GM23248 (cell line): ENCODE measurements around the gene AP1AR. TPM values are rescaled to one million over a fixed set of nuclear protein-coding genes. Genes with fewer than 3 reads are reported as not detected.

Source experiments
- DNase-seq: peaks from one replicate; pipeline ENCODE4 v3.0.0-alpha.2; 2015
- H2AFZ ChIP-seq: fragments of 200-600 bp; sonication (generic); 2 replicates; pipeline ENCODE4 v1.6.1; 2016; ENCODE audit warnings: antibody characterized with exemption
- H3F3A ChIP-seq: fragments of 200-600 bp; sonication (generic); 2 replicates; pipeline ENCODE4 v1.6.1; 2016; ENCODE audit warnings: mild to moderate bottlenecking, antibody characterized with exemption, mixed run types; ENCODE audit not compliant: insufficient read depth
- H3K27ac ChIP-seq: fragments of 200-600 bp; sonication (generic); 2 replicates; pipeline ENCODE4 v1.5.1; 2016; ENCODE audit warnings: mild to moderate bottlenecking
- H3K27me3 ChIP-seq: fragments of 200-600 bp; sonication (generic); replicated peaks from 2 replicates; pipeline ENCODE4 v1.6.1; 2016; ENCODE audit warnings: mild to moderate bottlenecking; ENCODE audit not compliant: insufficient read depth
- H3K36me3 ChIP-seq: fragments of 200-600 bp; sonication (generic); 2 replicates; pipeline ENCODE4 v1.6.1; 2016; ENCODE audit warnings: low read depth, mild to moderate bottlenecking
- H3K4me1 ChIP-seq: fragments of 200-600 bp; sonication (generic); 2 replicates; pipeline ENCODE4 v1.6.1; 2016; ENCODE audit warnings: mild to moderate bottlenecking; ENCODE audit not compliant: insufficient read depth
- H3K4me2 ChIP-seq: fragments of 200-600 bp; sonication (generic); one replicate; pipeline ENCODE4 v1.6.1; 2016; ENCODE audit warnings: mild to moderate bottlenecking; ENCODE audit not compliant: unreplicated experiment
- H3K4me3 ChIP-seq: fragments of 200-600 bp; sonication (generic); 2 replicates; pipeline ENCODE4 v1.5.1; 2016; ENCODE audit warnings: mild to moderate bottlenecking
- H3K79me2 ChIP-seq: fragments of 200-600 bp; sonication (generic); 2 replicates; pipeline ENCODE4 v1.6.1; 2016; ENCODE audit warnings: mild to moderate bottlenecking; ENCODE audit not compliant: insufficient read depth
- H3K9ac ChIP-seq: fragments of 200-600 bp; sonication (generic); 2 replicates; pipeline ENCODE4 v1.6.1; 2016; ENCODE audit warnings: mild to moderate bottlenecking
- H3K9me2 ChIP-seq: fragments of 200-600 bp; sonication (generic); 2 replicates; pipeline ENCODE4 v1.6.1; 2016; ENCODE audit warnings: mixed run types, mild to moderate bottlenecking, moderate library complexity; ENCODE audit not compliant: insufficient read depth
- H3K9me3 ChIP-seq: fragments of 200-600 bp; sonication (generic); one replicate; pipeline ENCODE4 v1.6.1; 2017; ENCODE audit warnings: low read depth
- H4K20me1 ChIP-seq: fragments of 200-600 bp; sonication (generic); 2 replicates; pipeline ENCODE4 v1.6.0; 2016; ENCODE audit not compliant: insufficient read depth
- EZH2 ChIP-seq: fragments of 200-600 bp; sonication (generic); IDR thresholded peaks from 2 replicates; pipeline ENCODE4 v1.6.1; 2018; ENCODE audit warnings: antibody characterized with exemption, mild to moderate bottlenecking; ENCODE audit not compliant: insufficient read depth, poor library complexity, severe bottlenecking
- EZH2phosphoT487 ChIP-seq: fragments of 200-600 bp; sonication (generic); IDR thresholded peaks from 2 replicates; pipeline ENCODE4 v1.6.1; 2018; ENCODE audit warnings: antibody characterized with exemption, moderate library complexity, mild to moderate bottlenecking, low read depth; ENCODE audit not compliant: insufficient read depth
- WGBS, 2 experiments: methylation state at CpG; one replicate each; pipeline ENCODE4 v1.1.6; 2015 to 2017; ENCODE audit warnings: low lambda C conversion rate in 2 of 2, low coverage in 1 of 2; ENCODE audit errors: missing lambda C conversion rate in 2 of 2; 5-methylcytosine and 5-hydroxymethylcytosine counted together
- in situ Hi-C: fragments of 300-500 bp; cut with MboI; formaldehyde crosslinking; loops from 2 replicates; pipeline ENCODE4 v1.15.0; 2020
- polyA plus RNA-seq: library from polyadenylated mRNA; unstranded; fragments of >200 nt; fragmentation: Nextera tagmentation; extraction: Ambion mirVana; gene quantifications from 2 replicates; pipeline ENCODE4 v1.2.1, GENCODE V29; 2016
- total RNA-seq: library from RNA; depleted of rRNA; stranded (reverse); fragments of >200 nt; shearing (Covaris generic); gene quantifications from 2 replicates; pipeline ENCODE4 v1.2.3, GENCODE V29; 2014

The AP1AR gene
- total and polyA plus RNA-seq, 2 experiments from 2014 or later = 20.4 to 21.3 TPM

- Histone ChIP-seq H3K4me2 (peak overlapping the region; percentile 69), H3K27ac (peak overlapping the region; percentile 18)
- 35 to 39% methylated on average over 3 of the region's 3 CpGs for WGBS, 2 experiments
Measured at GRCh38 chr4:112234952-112235609, 3.5 kb downstream of the AP1AR start.

GRCh38 chr4:112236040-112236439, 4.5 kb downstream of the AP1AR start:
- WGBS, 2 experiments = 93% methylated on average over 2 of the region's 2 CpGs
- Histone ChIP-seq H3F3A (peaks cover 8% of the 10 kb centered on the region; the same call in 1 of the 2 replicates), H2AFZ (no peak overlapping the region), H3K9ac (no peak overlapping the region), H3K36me3 (no peaks in the 10 kb centered on the region), H3K27ac (no peak overlapping the region), H3K4me1 (peaks cover 18% of the 10 kb centered on the region), H3K9me3 (no peaks in the 10 kb centered on the region), H4K20me1 (no peaks in the 10 kb centered on the region), H3K27me3 (no peaks in the 10 kb centered on the region), H3K79me2 (peaks cover 87% of the 10 kb centered on the region), H3K9me2 (no peaks in the 10 kb centered on the region), H3K4me2 (no peak overlapping the region), H3K4me3 (no peak overlapping the region)
- TF ChIP-seq EZH2phosphoT487 (no peak), EZH2 (no peak)
- in situ Hi-C loops = loop anchor here (10.0 kb wide), 1 partner anchor 131 kb away; no protein-coding TSS in a partner anchor
- DNase-seq = no peak

More at GRCh38 chr4:112234952-112235609, 3.5 kb downstream of the AP1AR start:
- in situ Hi-C loops = loop anchor here (10.0 kb wide), 1 partner anchor 130 kb away; no protein-coding TSS in a partner anchor
- Histone ChIP-seq H3K36me3 (no peaks in the 10 kb centered on the region), H3K9ac (peak overlapping the region; percentile 10; the same call in 1 of the 2 replicates), H4K20me1 (no peaks in the 10 kb centered on the region), H3K27me3 (no peaks in the 10 kb centered on the region), H2AFZ (0 out of 2 replicates have a peak overlapping the region, but pooled peaks have one; percentile 23), H3K4me1 (peaks cover 23% of the 10 kb centered on the region), H3K79me2 (peaks cover 77% of the 10 kb centered on the region), H3F3A (peaks cover 17% of the 10 kb centered on the region; the same call in 1 of the 2 replicates), H3K9me3 (no peaks in the 10 kb centered on the region), H3K4me3 (no peak overlapping the region), H3K9me2 (no peaks in the 10 kb centered on the region)
- TF ChIP-seq EZH2 = no peak
- TF ChIP-seq EZH2phosphoT487 = no peak
- DNase-seq = peak; percentile 94

DNA sequence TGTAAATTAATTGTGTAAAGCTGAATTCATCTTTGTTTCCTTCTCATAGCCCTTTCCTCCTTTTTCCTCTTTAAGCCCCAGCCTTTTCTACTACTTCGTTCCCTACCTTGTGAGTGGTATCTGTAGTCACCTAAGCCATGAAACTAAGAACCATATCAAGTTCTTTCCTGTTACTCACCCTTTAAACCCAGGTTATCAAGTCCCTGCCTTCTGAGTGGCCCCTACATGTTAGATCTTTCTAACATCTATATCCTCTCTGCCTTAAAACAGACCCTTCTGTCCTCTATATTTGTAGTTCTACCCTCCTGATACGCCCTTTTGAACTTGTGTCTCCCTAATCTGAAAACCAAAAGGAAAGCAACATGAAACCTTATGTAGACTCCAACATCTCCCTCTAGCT, 7.2 kb downstream of the AP1AR start:
- no peak overlapping the region for H3K9ac ChIP-seq
- no peak for TF ChIP-seq EZH2phosphoT487
- no peak for TF ChIP-seq EZH2
- in situ Hi-C loops = loop anchor here (10.0 kb wide), 1 partner anchor 134 kb away; no protein-coding TSS in a partner anchor
- H2AFZ ChIP-seq = no peak overlapping the region
- 0 out of 2 replicates have a peak, but pooled peaks cover 5% of the 10 kb centered on the region for H3F3A ChIP-seq
- no peak overlapping the region for H3K4me3 ChIP-seq
- H3K36me3 ChIP-seq = no peaks in the 10 kb centered on the region
- peaks cover 96% of the 10 kb centered on the region for H3K79me2 ChIP-seq
- no peaks in the 10 kb centered on the region; the same call in 1 of the 2 replicates for H3K9me2 ChIP-seq
- H4K20me1 ChIP-seq = no peaks in the 10 kb centered on the region
- DNase-seq = no peak
- no peak overlapping the region for H3K27ac ChIP-seq
- H3K27me3 ChIP-seq = no peaks in the 10 kb centered on the region
- H3K4me1 ChIP-seq = peaks cover 9% of the 10 kb centered on the region
- H3K4me2 ChIP-seq = no peak overlapping the region
- no peaks in the 10 kb centered on the region for H3K9me3 ChIP-seq
- 93 to 96% methylated on average over 2 of the region's 2 CpGs for WGBS, 2 experiments

DNA sequence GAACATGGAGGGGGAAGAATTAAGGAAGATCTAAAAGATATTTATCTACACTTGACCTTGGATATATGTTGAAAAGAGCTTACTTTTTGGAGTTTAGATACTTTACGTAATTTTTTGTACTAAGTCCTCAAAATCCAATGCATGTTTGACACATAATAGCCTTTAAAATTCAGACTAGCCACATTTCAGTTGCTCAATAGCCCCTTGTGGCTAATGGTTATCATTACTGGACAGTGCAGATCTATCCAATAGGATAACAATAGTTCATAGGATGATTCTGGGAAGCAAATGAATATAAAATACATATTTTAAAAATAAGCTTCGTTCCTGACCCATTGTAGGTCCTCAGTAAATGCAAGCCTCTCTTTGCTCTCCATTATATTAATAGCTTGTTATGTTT, 13.8 kb downstream of the AP1AR start:
- in situ Hi-C loops = no loop called here
- 91 to 96% methylated on average over 2 of the region's 2 CpGs for WGBS, 2 experiments
- Histone ChIP-seq H3K36me3 (no peaks in the 10 kb centered on the region), H3K27me3 (no peaks in the 10 kb centered on the region), H3K4me3 (no peak overlapping the region), H3K9me3 (no peaks in the 10 kb centered on the region), H3K4me2 (no peak overlapping the region), H3K79me2 (peaks cover 94% of the 10 kb centered on the region), H3K4me1 (no peaks in the 10 kb centered on the region), H3K9ac (no peak overlapping the region), H3K27ac (no peak overlapping the region), H2AFZ (no peak overlapping the region), H3F3A (no peaks in the 10 kb centered on the region), H4K20me1 (no peaks in the 10 kb centered on the region), H3K9me2 (no peaks in the 10 kb centered on the region; the same call in none of the 2 replicates)
- TF ChIP-seq EZH2phosphoT487 (no peak), EZH2 (no peak)
- DNase-seq = peak; percentile 28
